SKM-1 (cell line): ENCODE data around the gene USP21.
"Not testable (repeated sequence)": the region's sequence is repeated elsewhere in the genome, so short reads cannot be mapped to it uniquely, and the experiment has no call there.

Source experiments
- DNase-seq: peaks from one replicate; lab custom pipeline; 2025; ENCODE audit not compliant: unreplicated experiment; lab: John Stamatoyannopoulos, UW

Gene USP21

GRCh38 chr1:161159087-161159912, at the start of gene USP21:
USP21 (plus strand) TSS chr1:161159500; CDS start chr1:161160641, 1,141 bp downstream.
- peak; percentile 94 for DNase-seq

DNA sequence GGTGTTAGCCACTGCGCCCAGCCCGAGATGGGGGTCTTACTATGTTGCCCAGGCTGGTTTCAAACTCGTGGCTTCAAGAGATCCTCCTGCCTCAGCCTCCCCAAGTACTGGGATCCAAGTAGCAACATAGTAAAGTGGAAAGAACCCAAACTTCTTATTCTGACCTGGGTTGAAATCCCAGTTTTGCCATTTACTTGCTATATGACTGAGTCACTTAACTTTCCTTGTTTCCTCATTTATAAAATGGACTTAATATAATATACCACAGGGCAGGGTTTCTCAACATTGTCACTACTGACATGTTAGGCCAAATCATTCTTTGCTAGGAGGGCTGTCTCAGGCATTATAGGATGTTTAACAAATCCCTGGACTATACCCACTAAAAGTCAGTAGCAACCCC, 48.2 kb upstream of the USP21 start:
- DNase-seq: no peak

- DNase-seq: peak; percentile 41
Observed at GRCh38 chr1:161111527-161111926, 47.8 kb upstream of the USP21 start.

DNA sequence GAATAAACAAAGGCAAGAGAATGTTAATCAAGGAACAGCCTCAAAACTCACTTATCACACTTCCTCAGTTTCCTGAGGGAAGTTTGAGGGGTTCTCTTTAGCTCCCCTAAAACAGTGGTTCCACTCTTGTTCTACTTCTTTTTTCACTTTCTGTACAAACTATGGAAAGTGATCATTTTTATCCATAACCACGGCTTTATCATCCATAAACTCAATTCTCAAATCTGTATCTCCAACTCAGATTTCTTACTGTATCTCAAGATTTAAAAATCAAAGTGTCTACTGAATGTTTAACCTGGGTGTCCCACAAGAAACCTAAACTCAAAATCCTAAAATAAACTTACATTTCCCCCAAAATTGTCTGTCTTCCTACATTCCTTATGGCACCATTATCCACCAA, 45.4 kb upstream of the USP21 start:
- no peak for DNase-seq

DNA sequence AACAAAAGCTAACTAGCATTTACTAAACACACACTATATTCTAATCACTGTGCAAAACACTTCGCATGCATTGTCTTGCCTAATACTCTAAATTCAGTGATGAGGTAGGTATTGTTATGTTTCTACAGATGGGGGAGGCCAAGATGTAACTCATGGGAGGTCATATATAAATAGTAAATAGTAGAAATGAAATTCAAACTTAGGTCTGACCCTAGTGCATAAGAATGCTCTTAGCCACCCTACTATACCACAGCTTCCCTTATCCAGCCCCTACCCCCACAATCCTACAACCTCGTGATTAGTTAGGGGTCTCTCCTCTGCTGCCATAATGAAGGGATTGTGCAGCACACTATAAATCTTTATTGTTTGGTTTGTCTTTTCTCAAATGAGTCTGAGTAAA, 44.7 kb upstream of the USP21 start:
- no peak for DNase-seq

DNA sequence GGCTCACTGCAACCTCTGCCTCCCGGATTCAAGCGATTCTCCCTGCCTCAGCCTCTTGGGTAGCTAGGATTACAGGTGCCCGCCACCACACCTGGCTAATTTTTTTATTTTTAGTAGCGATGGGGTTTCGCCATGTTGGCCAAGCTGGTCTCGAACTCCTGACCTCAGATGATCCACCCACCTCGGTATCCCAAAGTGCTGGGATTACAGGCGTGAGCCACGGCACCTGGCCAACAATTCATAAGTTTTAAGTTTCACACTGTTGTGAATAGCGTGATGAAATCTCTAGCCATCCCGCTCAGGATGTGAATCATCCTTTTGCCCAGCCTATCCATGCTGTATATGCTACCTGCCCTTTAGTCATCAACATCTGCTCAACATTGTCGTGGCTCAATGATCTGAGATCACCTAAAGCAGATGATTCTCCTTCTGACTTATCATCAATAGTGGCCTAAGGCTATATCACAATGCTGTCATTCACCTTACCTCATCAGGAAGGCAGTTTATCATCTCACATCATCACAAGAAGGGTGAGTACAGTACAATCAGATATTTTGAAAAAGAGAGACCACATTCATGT, 44.1 kb upstream of the USP21 start:
- no peak for DNase-seq

- not testable (repeated sequence) for DNase-seq
Observed at GRCh38 chr1:161115961-161116360, 43.3 kb upstream of the USP21 start.

DNA sequence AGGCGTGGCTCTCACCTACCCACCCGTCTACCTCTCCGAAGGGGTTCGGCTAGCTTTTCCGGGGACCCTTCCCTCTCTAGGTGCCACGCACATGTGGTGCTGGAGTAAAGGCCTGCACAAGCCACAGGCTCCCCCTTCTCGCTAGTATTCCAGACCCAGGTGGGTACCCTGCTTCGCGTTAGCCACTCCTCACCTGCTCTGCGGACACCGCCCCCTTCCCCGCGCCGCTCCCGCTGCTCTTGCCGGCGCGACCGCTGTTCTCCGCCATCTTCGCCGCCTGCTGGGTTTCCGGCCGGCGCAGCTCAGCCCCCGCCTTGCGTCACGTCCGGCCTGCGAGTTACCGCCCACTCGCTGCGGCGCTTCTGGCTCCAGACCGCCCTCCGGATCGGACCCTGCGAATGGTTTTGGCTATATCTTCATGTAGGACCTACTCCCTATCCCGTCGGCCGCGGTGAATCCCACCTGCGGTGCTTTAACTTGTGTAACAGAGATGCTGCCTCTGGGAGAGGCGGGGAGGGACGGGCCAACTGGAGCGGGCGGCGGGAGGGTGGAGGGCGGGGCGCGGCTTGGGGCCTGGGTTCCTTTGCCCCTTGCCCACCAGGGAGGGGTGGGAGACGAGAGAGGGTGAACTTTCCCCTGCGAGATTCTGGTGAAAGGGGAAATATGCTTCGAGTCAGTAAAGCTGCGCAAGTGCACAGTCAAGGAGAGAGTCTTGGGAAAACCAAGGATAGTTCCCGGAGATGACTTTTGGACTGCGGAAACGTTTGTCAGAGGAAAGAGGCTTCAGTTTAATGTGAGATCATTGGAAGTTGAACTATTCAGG, 41.3 kb upstream of the USP21 start, which contains the start of the genes NIT1 and PFDN2:
TSS of gene NIT1 (plus strand) at position 347 of the 823 bp plus-strand sequence. CDS start at position 419, 72 bp downstream.
TSS of gene PFDN2 (minus strand) at position 279 of the 823 bp plus-strand sequence. CDS start at position 268, 11 bp downstream.
- peak; percentile 75 for DNase-seq

DNA sequence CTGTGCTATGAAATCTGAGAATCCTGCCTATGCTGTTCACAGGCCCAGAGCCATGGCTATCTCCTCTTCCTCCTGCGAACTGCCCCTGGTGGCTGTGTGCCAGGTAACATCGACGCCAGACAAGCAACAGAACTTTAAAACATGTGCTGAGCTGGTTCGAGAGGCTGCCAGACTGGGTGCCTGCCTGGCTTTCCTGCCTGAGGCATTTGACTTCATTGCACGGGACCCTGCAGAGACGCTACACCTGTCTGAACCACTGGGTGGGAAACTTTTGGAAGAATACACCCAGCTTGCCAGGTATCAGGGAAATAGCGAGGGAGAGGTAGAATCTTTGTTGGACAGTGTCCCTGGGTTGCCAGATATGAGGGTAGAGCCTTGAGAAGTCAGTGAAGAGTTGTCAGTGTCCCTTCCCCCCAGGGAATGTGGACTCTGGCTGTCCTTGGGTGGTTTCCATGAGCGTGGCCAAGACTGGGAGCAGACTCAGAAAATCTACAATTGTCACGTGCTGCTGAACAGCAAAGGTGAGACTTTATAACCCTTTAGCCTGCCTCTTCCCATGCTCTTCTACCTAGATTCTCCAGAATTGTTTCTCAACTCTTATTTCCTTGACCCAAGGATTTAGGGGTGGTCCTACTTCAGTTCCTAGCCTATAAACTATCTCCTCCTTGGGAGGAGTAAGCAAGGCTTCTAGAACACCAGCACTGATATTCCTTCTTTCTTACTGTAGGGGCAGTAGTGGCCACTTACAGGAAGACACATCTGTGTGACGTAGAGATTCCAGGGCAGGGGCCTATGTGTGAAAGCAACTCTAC, 40.0 kb upstream of the USP21 start:
- DNase-seq: peak; percentile 74

DNA sequence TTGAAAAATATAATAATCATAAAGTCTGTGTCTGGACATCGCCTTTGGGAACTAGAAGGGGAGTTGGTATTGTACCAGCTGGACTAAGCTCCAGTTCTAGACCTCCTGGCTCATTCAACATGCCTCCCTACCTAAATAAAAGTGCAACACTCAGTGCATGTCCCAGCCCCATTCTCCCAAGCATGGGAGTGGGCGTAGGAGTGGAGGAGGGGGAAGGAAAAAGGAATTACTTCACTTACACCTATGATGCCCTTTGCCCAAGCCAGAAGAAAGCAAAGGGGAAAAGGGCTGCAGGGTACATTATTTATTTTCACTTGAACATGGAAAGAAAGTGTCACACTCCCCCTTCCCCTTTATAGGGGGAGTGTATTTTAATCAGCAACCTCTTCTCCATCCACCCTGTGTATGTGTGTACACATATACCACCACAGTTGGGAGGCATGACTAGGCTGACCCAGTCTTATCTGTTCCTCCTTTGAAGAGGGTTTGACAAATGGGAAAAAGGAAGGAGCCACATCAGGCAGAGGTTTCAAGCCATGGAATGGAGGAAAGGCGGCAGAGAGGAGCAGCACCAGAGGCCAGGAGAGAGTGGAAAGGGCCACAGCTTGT, 38.2 kb upstream of the USP21 start:
- DNase-seq: no peak

- DNase-seq: peak; percentile 45
Observed at GRCh38 chr1:161121834-161122233, 37.5 kb upstream of the USP21 start.

DNA sequence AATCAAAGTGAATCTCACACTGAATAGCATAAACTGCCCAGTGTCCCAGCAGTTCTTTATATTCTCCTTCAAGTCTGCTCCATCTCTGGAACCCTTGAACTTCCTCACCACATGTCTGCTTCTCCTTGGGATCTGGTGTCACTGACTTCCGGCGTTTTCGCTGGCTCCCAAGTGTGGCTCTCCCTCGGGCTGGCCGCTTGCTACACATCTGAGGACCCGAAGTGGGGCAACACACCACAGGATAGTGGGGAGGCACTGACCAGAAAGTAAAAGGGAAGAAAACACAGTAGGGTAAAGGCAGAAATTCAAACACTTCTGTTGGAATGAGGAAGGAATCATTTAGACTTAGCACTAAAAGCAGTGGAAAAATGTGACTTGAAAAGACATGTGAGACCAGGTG, 36.3 kb upstream of the USP21 start:
- no peak for DNase-seq

DNA sequence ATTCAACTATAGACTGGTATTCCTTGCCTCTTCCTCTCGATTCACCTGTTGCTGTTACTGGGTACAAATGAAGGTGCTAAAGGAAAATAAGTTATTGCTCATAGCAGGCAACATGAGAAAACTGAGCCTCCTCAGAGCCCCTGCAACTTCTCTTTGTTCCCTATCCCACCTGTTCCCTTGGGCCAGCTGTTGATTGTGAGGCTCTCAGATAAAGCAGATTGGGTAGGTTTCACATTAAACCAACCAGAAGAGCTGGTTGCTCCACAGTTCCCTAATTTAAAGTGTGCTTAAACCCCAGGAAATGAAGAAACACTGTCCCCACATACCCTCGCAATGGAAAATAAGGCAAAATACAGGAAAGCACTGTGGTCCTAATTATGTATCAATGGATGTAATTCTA, 31.7 kb upstream of the USP21 start:
- DNase-seq: peak; percentile 37

DNA sequence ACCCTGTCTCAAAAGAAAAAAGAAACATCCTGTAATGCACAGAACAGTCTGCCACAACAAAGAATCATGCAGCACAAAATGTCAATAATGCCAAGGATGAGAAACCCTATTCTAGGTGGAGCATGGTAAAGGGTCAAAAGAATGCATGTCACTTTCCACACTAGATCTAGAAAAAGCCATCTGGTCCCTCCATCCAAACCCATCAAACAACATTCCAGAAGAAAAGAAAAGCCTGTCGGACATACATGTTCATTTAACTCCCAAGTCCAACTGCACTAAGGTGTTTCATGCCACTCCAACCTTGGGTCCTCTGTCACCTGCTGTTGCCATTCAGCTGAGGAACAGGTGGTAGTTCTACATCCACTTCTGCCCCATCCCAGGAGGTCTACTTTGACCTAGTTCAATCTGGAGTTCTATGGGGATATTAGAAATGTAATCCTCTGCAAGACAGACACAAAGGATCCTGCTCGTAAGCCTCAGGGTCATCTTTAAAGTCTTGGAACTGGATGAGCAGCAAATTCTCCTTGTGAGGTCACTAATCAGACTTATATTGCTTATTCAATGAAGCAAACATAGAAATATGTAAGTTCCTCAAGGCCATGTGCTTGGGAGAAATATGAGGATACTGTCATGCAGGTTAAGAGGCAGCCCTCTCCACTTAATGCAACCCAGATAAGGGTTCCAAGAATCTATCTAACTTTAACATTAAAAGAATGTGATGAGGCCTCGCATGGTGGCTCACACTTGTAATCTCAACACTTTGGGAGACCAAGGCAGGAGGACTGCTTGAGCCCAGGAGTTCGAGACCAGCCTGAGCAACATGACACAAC, 30.5 kb upstream of the USP21 start:
- no peak for DNase-seq

- DNase-seq: no peak
Observed at GRCh38 chr1:161130266-161130665, 29.0 kb upstream of the USP21 start.

DNA sequence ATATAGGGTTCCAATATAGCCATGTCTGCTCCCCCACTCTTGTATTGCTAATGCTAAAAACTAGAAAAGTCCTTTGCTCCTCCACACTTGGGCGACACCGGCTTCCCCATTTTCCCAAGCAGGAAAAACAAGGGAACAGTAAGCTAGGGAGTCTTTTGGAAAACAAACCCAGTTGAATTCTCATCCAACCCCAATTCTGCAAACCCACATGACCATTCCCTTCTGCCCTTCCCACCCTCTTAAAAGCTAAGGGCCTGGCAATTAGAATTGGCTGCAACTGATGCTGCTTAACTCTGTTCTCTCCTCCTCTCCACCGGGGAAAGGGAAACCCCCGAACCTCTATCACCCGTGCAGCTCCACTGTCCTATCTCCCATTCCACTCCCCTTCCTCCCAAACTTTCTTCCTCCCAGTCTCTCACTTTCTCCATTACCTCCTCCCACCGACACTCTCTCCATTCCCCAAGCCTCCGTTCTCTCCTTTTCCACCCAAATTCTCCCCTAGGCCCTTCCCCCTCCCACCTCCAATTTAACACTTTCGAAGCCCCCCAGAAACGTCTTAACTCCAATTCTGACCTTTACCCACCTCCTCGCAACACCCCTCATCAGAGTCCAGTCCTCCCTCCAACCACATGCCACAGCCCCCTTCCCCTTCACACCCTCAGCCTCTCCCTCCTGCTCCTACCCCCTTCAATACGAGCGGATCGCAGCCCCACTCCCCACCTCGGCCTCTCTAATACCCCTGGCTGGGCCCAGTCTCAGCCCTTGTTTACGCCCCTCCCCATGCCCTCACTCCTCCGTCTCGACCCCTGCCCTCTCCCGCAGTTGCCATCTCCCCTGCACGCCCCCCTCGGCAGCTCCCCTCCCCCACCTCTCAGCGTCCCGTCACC, 27.5 kb upstream of the USP21 start:
- no peak for DNase-seq

DNA sequence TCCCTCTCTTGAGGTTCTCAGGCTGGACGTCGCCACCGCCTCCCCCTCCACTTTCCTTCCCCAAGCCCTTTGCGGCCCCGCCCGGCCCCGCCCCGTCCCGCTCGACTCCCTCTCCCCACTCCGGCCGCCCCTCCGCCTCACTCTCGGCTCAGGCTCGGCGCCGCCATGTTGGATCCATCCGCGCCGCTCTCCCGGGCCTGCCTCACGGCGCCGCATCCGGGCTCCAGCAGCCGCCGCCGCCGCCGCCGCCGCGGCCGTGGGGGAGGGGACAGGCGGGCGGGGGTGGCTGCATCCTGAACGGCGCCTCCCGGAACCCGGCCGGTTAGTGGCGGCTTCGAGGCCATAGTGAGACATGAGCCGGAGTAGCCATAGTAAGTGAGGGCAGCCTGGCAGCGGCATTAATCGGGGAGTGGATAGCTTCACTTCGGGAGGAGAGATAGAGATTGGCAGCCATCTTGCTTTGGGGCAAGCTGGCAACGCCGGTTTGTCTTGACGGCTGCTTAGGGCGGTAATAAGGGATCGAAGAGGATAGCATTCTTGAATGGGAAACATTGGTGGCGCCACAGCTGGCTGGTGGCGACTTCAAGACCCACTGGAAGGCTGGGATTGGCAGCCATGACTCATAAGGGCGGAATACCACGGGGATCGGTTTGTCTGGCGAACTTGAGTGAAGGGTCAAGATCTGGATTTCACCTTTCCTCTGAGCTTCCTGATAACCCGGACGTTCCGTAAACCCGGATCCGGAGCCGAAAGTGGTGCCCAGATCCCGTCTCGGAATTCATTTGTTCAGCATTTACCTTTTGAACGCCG, 26.7 kb upstream of the USP21 start, which contains the start of gene DEDD:
TSS of gene DEDD (minus strand) at position 258 of the 810 bp plus-strand sequence. CDS start 8,205 bp downstream, outside the sequence.
- peak; percentile 99 for DNase-seq
